NCI-H1436 (cell line): ENCODE results near the gene SBK2.
"Not testable (repeated sequence)": the region's sequence is repeated elsewhere in the genome, so short reads cannot be mapped to it uniquely, and the experiment has no call there.

Experiments
- DNase-seq: peaks from one replicate; lab custom pipeline; 2025; lab: John Stamatoyannopoulos, UW

Gene SBK2, protein sequence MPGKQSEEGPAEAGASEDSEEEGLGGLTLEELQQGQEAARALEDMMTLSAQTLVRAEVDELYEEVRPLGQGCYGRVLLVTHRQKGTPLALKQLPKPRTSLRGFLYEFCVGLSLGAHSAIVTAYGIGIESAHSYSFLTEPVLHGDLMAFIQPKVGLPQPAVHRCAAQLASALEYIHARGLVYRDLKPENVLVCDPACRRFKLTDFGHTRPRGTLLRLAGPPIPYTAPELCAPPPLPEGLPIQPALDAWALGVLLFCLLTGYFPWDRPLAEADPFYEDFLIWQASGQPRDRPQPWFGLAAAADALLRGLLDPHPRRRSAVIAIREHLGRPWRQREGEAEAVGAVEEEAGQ

DNA sequence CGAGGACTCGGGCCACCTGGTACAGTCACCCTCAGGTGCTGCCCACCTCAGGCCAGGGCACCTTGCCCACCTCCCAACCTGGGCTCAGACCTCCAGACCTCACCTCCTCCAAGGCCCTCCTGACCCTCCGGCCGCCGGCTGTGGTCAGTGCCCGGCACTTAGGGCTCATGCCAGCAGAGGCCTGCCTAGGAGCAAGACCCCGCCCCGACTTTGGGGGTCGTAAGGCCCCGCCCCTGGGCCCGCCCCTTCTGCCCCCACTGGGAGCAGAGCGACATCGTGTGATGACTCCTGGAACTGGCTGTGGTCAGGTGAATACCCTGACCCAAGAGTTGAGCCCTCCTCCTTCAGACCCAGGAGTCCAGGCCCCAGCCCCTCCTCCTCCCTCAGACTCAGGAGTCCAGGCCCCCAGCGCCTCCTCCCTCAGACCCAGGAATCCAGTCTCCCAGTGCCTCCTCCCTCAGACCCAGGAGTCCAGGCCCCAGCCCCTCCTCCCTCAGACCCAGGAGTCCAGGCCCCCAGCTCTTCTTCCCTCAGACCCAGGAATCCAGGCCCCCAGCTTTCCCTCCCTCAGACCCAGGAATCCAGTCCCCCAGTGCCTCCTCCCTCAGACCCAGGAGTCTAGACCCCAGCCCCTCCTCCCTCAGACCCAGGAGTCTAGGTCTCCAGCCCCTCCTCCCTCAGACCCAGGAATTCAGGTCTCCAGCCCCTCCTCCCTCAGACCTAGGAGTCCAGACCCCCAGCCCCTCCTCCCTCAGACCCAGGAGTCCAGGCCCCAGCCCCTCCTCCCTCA is at the start of gene SBK2:
SBK2 (minus strand) TSS at position 183 of the 790 bp plus-strand sequence. CDS start 839 bp downstream, outside the sequence.
- DNase-seq, result no peak

DNA sequence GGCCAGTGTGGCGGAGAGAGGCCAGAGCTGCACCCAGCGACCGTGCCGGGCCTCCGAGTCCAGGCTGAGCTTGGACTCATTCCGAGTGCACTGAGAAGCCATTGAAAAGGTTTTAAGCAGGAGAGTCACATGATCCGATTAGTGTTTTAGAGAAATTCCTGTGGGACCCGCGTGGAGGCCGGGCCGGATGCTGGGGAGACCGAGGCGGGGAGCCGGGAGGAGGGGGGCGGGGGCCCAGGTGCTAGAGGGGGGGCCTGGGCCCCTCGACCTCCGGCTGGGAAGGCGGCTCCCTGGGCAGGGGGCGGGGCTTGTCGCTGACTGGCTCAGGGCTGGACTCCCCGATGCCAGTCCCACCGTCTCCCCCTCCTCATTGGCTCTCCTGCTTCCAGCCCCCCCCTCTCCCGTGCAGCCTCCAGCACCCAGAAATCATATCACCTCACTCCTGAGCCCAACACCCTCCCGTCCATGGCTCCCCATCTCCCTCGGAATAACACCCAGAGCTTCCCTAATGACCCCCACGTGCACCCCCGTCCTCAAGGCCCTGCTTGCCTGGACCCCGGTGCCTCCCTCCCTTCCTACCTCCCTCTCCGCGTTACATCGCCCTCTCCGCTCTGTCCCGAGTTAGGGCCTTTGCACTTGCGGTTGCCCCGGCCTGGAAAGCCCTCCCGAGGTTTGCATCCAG is 48.9 kb upstream of the SBK2 start:
- peak; percentile 99 for DNase-seq

DNA sequence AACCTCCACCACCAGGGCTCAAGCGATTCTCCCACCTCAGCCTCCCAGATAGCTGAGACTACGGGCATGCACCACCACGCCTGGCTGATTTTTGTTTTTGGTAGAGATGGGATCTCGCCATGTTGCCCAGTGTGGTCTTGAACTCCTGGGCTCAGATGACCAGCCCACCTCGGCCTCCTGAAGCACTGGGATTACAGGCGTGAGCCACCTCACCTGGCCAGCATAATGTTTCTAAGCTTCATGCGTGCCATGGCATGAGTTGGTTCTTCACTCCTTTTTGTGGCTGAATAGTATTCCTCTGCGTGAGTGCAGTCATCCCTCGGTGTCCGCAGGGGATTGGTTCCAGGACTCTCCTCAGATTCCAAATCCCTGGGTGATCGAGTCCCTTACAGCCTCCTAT is 47.9 kb upstream of the SBK2 start:
- DNase-seq, result no peak

DNA sequence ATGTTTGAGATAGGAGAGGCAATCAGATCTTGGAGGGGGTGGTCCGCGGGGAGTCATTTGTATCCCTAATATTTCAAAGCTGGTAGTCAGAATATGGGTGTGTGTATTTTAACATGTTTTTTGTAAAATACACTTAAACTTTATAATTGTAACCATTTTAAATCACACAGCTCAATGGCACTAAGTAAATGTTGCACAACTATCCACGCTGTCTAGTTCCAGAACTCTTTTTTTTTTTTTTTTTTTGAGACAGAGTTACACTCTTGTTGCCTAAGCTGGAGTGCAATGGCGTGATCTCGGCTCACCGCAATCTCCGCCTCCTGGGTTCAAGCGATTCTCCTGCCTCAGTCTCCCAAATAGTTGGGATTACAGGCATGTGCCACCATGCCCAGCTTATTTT is 47.0 kb upstream of the SBK2 start:
- not testable (repeated sequence) for DNase-seq

DNA sequence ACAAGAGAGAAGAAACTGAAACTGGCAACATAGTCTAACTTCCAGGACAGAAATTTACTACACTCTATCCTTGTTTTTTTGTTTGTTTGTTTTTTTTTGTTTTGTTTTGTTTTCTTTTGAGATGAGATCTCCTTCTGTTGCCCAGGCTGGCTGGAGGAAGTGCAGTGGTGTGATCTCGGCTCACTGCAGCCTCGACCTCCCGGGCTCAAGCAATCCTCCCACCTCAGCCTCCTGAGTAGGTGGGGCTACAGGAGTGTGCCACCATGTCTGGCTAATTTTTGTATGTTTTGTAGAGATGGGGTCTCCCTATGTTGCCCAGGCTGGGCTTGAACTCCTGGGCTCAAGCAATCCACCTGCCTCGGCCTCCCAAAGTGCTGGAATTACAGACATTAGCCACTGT is 45.4 kb upstream of the SBK2 start:
- not testable (repeated sequence) for DNase-seq

DNA sequence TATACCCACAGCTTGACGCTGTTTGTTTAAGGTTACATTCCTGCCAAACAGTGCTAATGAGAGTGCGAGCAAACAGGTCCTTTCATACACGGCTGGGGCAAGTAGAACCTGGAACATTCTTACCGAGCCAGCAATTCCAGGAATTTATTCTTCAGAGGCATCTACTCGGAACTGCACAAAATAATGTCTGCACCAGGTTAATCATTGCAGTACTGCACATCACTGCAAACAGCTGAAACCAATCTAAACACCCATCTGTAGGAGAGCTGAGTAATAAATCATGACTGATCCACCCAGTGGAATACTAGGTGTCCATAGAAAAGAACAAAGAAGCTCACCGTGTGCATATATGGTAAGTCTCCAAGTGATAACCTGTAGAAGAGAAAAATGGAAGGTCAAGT is 44.9 kb upstream of the SBK2 start:
- no peak for DNase-seq

DNA sequence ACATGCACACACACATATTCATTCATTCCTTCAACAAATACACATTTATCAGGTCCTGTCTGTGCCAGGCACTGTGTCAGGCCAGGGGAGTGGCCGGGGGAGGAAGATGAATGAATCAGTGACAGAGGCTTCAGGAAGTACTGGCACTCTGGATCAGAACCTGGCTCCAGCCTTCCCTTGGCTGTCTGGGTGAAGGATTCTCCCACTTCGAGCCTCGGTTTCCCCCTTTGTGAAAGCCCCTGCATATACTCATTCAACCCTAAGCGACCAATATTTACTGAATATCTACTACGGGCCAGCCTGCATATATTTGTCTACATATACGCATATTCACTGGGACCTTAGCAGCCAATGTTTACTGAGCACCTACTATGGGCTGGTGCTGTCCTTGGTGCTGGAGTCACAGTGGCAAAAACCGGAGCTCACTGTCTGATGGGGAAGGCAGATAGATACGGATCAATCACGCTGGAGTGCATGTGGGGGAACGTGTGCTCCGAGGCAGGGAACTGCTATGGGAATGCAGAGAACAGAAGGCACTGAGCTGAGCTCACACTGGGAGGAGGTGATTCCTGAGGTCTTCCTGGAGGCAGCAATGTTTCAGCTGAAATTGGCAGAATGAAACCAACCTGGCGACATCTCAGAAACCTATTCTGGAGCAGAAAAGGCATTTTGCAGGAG is 44.4 kb upstream of the SBK2 start:
- DNase-seq, result no peak

DNA sequence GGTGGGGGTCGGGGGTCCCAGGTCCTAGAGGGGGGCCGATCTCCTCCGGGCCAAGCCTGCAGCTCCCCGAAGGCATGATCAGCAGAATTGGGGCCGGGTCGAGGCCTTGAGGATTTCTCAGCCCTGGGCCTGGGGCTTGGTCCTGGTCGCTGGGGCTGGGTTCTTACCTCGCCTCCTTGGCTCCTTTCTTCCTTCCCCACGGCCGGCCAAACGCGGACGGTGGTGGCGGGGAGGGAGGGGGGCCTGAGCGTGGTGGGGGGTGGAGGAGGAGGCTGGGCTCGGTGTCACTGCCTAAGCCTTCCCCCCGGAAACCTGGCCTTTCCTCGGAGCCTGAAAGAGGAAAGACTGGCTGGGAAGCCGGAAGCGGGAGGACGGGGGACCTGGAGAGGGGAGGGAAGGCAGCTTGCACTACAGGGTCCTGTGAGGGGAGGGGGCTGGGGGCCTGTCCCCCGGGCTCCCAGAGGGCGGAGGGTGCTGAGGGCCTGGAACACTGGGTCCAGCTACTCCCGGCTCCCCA is 43.8 kb upstream of the SBK2 start, which contains the start of gene ZNF579:
ZNF579 (minus strand) TSS at position 221 of the 517 bp plus-strand sequence. CDS start 1,209 bp downstream, outside the sequence.
- DNase-seq, result peak; percentile 91

DNA sequence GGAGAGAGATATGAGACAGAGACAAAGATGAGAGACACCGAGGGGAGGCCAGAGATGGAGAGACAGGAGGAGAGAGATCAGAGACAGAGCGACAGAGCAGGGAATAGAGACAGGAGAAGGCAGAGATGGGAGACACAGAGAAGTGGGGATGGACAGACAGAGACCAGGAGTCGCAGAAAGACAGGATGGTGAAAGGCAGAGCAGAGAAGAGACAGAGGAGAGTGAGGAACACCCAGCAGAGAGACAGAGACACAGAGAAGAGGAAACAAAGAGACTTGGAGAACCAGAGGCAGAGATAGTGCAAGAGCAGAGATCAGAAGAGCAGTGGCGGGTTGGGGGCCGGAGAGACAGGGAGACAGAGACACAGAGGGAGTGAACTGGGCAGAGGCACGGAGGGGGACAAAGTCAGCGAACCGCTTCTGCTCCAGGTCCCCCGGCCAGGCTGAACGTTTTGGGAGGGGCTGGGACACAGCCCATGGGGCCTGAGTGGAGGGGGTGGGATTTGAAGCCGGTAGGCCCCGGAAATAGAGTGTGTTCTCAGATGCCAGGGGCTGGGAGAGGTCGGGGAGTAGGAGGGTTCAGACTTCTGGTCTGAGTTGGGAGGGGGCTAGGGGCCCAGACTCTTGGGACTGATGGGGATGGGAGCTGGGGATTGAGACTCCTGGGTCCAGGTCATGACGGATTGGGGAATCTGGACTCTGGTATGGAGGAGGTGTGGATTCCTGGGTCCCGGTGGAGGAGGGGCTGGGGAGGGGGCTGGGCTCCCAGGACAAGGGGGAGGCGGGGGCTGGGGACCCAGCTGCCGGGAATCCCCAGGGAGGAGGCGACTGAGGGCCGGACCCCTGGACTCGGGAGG is 43.1 kb upstream of the SBK2 start:
- no peak for DNase-seq

DNA sequence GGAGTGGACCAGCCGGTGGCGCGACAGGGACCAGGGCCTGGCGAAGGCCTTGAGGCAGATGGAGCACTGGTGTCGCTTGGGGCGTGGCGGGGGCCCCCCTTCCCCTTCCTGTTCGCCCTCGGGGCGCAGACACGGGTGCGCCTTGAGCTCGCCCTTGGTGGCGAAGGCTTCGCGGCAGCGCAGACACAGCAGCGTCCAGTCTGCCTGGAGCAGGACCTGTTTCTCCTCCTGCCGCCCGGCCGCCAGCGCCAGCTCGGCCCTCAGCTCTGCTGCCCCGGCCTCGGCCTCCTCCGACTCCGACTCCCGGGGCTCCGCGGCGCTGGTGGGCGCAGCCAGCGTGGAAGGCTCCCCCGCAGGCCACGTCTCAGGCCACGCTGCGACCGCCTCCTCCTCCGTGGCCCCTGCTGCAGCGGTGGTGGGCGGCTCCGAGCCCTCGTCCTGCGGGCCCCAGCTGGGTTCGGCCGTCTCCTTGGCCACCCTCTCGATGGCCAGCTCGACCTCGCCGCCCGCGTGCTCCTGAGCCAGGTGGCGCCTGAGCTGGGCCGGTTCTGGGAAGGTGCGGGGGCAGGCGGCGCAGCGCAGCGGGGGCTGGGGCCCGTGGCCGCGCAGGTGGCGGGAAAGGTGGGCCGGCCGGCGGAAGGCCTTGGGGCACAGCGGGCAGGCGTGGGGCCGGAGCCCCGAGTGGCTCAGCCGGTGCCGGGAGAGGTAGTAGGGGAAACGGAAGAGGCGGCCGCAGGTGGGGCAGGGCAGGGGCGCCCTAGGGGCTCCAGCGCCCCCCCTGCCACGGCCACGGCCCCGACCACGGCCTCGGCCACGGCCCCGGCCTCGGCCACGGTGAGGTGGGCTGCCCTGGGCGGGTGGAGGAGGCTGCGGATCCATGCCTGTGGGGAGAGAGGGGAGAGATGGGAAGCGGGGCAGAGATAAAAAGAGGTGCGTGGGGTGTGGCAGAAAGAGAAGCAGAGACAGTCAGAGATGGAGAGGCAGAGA is 42.1 kb upstream of the SBK2 start:
- no peak for DNase-seq

DNA sequence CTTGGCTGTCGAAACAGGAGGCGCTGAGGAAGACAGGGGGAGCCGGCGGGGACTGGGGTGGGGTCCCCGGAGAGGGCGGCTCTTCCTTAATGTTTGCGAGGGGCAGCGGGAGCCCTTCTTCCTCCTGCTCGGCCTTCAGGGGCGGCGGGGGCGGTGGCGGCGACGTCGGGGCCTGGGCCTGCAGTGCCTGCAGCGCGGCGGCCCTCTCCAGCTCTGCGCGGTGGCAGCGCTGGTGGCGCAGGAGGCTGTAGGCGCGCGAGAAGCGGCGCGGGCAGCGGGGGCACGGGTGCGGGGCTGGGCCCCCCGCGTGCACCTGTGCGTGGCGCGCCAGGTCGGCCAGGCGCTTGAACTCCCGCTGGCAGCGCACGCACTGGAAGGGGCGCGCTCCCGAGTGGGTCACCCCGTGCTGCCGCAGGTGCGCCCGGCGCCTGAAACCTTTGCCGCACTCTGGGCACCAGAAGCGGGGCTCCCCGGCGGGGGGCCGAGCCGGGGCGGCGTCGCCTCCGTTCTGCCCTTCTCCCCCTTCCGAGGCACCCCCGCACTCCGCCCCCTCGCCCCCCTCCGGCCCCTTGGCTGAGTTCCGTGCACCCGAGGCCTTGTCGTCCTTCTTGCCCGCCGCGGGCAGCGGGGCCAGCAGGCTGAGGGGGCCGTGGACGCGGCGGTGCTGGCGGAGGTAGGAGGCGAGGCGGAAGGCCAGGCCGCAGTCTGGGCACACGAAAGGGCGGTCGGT is 41.3 kb upstream of the SBK2 start:
- no peak for DNase-seq

DNA sequence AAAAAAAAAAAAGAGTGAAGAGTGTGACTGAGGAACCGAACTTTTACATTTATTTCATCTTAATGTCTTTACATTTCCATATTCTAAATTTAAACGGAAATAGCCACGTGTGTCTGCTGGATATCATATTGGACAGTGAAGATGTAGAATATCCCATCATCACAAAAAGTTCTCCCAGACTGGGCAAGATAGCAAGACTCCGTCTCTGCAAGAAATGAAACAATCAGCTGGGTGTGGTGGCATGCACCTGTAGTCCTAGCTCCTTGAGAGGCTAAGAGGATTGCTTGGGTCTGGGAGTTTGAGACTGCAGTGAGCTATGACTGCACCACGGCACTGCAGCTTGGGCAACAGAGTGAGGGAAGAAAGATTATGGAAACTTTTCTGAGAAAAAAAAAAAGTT is 39.8 kb upstream of the SBK2 start:
- no peak for DNase-seq

DNA sequence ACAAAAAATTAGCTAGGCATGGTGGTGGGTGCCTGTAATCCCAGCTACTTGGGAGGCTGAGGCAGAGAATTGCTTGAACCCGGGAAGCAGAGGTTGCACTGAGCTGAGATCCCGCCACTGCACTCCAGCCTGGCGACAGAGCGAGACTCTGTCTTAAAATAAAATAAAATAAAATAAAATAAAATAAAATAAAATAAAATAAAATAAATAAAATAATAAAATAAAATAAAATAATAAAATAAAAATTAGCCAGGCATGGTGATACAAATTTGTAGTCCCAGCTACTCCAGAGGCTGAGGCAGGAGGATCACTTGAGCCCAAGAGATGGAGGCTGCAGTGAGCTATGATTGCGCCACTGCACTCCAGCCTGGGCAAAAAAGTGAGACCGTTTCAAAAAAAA is 37.0 kb upstream of the SBK2 start:
- DNase-seq, result not testable (repeated sequence)

DNA sequence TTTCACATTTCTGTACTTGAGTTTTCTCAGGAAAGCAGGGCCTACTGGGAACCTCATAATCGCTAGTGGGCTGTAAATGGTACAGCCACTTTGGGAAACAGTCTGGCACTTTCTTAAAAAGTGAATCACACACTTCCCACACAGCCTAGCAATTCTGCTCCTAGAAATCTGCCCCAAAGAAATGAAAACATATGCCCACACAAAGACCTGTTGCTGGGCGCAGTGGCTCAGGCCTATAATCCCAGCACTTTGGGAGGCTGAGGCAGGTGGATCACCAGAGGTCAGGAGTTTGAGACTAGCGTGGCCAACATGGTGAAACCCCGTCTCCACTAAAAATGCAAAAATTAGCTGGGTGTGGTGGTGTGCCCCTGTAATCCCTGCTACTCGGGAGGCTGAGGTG is 32.5 kb upstream of the SBK2 start:
- DNase-seq, result not testable (repeated sequence)

DNA sequence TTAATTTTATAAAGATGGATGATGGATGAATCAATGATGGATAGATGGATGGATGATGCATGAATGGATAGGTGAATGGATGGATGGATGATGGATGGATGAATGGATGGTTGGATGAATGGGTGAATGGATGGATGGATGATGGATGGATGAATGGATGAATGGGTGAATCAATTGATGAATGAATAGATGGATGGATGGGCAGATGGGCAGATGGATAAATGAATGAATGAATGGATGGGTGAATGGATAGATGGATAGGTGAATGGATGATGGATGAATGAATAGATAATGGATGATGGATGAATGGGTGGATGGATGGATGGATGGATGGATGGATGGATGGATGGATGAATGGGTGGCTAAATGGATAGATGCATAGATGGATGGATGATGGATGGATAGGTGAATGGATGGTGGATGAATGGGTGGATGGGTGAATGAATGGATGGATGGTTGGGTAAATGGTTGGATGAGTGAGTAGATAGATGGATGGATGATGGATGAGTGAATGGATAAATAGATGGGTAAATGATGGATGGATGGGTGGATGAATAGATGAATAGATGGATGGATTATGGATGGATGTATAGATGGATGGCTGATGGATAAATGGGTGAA is 30.9 kb upstream of the SBK2 start:
- no peak for DNase-seq

DNA sequence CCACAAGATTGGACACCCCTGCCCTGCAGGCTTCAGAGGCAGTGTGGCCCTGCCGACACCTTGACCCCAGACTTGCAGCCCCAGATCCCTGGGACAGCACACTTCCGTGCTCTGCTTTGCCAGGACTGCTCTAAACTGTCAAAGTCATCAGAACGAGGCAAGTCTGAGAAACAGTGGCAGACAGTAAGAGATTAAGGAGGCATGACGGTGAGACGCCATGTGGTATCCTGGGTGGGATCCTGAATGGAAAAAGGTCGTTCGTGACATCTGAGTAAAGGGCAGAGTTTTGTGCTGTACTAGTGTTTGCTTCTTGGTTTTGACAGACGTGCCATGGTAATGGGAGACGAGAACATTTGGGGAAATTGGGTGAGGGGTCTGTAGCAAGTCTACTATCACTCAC is 29.9 kb upstream of the SBK2 start:
- no peak for DNase-seq

DNA sequence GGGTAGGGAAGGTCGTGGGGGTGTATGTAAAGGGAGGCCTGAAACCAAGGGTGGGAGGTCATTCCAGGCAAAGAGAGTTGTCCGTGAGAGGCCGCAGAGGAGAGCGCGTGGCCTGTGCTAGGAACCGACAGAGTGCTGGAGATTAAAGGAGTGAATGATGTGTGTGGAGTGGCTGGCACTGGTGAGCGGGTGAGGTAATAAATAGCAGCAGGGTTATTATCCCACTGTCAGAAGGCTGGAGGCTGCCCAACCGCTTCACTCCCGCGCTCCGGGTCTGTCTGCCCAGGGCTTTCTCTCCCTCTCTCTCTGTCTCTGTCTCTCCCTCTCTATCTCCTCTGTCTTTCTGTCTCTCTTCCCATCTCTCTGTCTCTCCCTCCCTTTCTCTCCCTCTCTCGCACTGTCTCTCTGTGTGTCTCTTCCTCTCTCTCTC is 26.3 kb upstream of the SBK2 start:
- no peak for DNase-seq

DNA sequence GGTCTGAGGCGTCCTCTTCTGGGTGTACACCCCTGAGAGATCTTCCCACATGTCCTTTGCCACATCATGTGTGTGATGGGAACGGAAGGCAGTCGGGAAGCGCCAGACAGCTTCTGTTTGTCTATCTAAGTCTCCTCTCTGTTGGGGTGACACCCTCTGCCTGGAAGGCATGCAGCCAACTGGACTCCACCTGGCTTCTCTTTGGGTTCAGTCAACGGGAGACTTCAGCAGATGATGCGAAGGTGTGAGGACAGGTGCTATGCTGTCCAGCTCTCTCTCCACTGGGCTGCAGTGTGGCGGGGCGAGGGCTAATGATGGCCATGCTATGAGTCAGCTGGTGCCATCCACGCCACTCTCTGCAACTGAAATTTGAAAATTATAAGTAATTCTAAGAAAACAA is 22.8 kb upstream of the SBK2 start:
- DNase-seq, result no peak
